HL-60 (cell line): ENCODE measurements around the gene POU2AF1.

Experiments used
- DNase-seq, 2 experiments: peaks; one replicate each; pipeline ENCODE4 v3.0.0-alpha.2; 2010 to 2020; ENCODE audit warnings: low read depth in 1 of 2, low spot score in 1 of 2
- H3K27ac ChIP-seq: fragments of 250-450 bp; sonication (Bioruptor Pico); replicated peaks from 2 replicates; pipeline ENCODE4 v1.5.1; 2020; ENCODE audit warnings: mild to moderate bottlenecking, moderate library complexity
- H3K27me3 ChIP-seq: fragments of 250-450 bp; sonication (Bioruptor Pico); 2 replicates; pipeline ENCODE4 v1.5.1; 2021; ENCODE audit warnings: mild to moderate bottlenecking, moderate library complexity; ENCODE audit not compliant: insufficient read depth, poor library complexity, severe bottlenecking
- H3K4me3 ChIP-seq: replicated peaks from 2 replicates; pipeline ENCODE4 v1.5.1; 2011; ENCODE audit warnings: mild to moderate bottlenecking, control low read depth, low read length; ENCODE audit not compliant: insufficient read depth
- CTCF ChIP-seq: IDR thresholded peaks from one replicate; pipeline ENCODE4 v1.5.1; 2011; ENCODE audit warnings: low read length, control low read depth, inconsistent platforms; ENCODE audit not compliant: insufficient read depth
- GABPA ChIP-seq: IDR thresholded peaks from 2 replicates; pipeline ENCODE4 v1.6.1; 2012; ENCODE audit warnings: low read depth
- POLR2AphosphoS5 ChIP-seq: IDR thresholded peaks from 2 replicates; pipeline ENCODE4 v1.6.1; 2012; ENCODE audit warnings: low read depth
- SPI1 ChIP-seq: IDR thresholded peaks from 2 replicates; pipeline ENCODE4 v1.6.1; 2012; ENCODE audit warnings: low read depth, mild to moderate bottlenecking, borderline replicate concordance
- TF ChIP-seq, protein P1 (sequence below): IDR thresholded peaks from 2 replicates; pipeline ENCODE4 v1.6.1; 2012; ENCODE audit warnings: low read depth; ENCODE audit not compliant: insufficient replicate concordance

The POU2AF1 gene

DNA sequence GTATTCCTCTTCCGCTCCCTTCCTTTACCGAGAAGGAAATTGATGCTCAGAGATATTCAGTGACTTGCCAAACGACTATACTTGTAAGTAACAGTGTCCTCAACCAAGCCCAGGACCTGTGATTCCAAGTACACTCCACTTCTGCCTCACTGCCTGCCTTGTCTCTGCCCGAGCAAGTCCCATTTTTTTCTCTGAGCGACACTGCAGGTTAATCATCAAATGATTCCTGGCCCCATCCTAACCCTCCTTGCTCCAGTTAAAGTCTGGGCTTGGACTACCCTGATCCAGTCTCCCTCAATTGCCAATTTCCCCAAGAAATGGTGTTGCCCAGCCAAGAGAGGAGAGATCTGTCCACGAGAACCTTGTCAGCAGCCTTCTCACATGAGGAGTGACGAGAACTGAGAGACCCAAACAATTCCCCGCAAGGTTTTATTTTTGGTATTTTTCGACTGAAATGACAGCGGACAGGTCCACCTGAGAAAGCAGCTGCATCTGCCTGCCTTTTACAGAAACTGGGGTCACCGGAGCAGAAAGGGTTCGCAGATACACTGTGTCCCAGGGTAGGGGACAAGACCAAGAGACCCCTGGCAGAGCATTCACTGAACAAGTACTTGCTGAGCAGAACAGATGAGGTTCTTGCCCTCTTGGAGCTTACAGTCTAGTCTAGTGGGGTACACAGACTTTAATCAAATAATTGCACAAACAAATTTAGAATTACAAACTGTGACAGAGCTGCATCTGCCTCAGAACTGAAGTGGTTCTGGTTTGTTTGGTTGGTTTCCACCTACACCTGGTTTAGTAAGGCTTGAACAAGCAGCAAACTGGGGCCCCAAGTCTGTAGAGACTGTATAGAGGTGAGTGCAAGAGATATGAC is 11.4 kb downstream of the POU2AF1 start:
- TF ChIP-seq GABPA (no peak), CTCF (no peak), POLR2AphosphoS5 (no peak), SPI1 (no peak)
- TF ChIP-seq, protein P1, sequence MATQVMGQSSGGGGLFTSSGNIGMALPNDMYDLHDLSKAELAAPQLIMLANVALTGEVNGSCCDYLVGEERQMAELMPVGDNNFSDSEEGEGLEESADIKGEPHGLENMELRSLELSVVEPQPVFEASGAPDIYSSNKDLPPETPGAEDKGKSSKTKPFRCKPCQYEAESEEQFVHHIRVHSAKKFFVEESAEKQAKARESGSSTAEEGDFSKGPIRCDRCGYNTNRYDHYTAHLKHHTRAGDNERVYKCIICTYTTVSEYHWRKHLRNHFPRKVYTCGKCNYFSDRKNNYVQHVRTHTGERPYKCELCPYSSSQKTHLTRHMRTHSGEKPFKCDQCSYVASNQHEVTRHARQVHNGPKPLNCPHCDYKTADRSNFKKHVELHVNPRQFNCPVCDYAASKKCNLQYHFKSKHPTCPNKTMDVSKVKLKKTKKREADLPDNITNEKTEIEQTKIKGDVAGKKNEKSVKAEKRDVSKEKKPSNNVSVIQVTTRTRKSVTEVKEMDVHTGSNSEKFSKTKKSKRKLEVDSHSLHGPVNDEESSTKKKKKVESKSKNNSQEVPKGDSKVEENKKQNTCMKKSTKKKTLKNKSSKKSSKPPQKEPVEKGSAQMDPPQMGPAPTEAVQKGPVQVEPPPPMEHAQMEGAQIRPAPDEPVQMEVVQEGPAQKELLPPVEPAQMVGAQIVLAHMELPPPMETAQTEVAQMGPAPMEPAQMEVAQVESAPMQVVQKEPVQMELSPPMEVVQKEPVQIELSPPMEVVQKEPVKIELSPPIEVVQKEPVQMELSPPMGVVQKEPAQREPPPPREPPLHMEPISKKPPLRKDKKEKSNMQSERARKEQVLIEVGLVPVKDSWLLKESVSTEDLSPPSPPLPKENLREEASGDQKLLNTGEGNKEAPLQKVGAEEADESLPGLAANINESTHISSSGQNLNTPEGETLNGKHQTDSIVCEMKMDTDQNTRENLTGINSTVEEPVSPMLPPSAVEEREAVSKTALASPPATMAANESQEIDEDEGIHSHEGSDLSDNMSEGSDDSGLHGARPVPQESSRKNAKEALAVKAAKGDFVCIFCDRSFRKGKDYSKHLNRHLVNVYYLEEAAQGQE = no peak
- DNase-seq = no peak
- no peak overlapping the region for H3K4me3 ChIP-seq
- H3K27me3 ChIP-seq = no peaks in the 10 kb centered on the region
- H3K27ac ChIP-seq = no peak overlapping the region

GRCh38 chr11:111366560-111367410 is 12.3 kb downstream of the POU2AF1 start:
- H3K27me3 ChIP-seq = no peaks in the 10 kb centered on the region
- TF ChIP-seq, protein P1 = no peak
- TF ChIP-seq POLR2AphosphoS5 (no peak), SPI1 (no peak), GABPA (no peak), CTCF (no peak)
- H3K4me3 ChIP-seq = no peak overlapping the region
- no peak overlapping the region for H3K27ac ChIP-seq
- DNase-seq = no peak

DNA sequence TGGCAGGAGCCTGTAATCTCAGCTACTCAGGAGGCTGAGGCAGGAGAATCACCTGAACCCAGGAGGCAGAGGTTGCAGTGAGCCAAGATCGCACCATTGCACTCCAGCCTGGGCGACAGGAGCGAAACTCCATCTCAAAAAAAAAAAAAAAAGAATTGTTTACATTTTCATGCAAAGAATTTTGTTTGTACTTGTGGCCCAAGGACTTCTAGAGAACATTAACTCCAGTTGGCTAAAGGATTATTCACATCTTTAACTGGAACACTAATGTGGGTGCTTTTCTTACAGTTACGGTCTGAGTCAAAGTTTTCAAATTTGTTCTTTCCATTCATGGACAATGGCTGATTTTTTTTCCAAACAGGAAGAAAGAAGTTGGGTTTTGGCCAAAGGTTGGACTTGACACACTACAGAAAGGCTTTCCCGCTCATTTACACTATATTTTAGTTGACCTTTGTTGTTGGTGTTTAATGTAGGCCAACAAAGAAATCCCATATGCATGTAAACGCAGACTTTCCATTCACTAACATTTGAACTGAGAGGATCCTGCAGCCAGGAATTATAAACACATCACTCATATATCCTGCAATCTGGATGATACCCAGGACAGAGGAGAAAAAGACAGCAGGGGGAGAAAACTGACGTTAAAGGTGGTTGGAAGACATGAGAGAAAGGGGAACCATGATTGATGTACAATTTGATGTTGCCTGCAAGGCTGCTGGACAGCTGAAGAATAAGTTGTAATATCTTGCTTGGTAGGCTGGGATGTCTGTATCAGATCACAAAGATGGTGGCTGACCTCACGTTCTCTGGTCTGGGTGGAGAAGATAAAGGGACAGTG is 13.1 kb downstream of the POU2AF1 start:
- no peaks in the 10 kb centered on the region for H3K27me3 ChIP-seq
- TF ChIP-seq CTCF (no peak), SPI1 (no peak), POLR2AphosphoS5 (no peak), GABPA (no peak)
- TF ChIP-seq, protein P1 = no peak
- DNase-seq = no peak
- no peak overlapping the region for H3K4me3 ChIP-seq
- no peak overlapping the region for H3K27ac ChIP-seq
